Stimulated activated CD8-positive, alpha-beta memory T cell treated with anti-CD3 and anti-CD28 coated beads, Interleukin-15, amount 100 ng/mL, for 4 hours (primary cell): Measurements from ENCODE around the gene NCOR1.
"Not testable (repeated sequence)": the region's sequence is repeated elsewhere in the genome, so short reads cannot be mapped to it uniquely, and the experiment has no call there.

Source experiments
- DNase-seq, 2 donors: peaks; one replicate each; pipeline ENCODE4 v3.0.0-alpha.2; 2020; ENCODE audit warnings: low read depth in 2 of 2

Gene NCOR1

DNA sequence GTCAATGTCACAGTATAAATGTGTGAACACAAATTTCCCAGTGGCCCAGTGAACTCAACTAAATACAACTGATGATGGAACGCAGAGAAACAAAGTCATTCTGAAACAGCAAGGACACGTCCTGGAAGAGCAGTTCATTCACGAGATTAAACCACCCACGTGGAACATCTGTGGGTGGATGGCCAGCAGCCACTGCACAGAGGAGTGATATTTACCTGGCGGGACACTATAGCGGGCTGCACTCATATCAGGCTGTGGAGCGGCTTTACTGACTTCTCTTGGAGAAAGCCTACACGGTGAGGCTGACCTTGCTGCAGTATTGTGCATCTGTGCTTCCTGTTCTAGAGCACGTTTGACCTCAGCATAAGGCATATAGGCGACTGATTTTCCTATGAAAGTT is 128.4 kb downstream of the NCOR1 start:
- DNase-seq: no peak

DNA sequence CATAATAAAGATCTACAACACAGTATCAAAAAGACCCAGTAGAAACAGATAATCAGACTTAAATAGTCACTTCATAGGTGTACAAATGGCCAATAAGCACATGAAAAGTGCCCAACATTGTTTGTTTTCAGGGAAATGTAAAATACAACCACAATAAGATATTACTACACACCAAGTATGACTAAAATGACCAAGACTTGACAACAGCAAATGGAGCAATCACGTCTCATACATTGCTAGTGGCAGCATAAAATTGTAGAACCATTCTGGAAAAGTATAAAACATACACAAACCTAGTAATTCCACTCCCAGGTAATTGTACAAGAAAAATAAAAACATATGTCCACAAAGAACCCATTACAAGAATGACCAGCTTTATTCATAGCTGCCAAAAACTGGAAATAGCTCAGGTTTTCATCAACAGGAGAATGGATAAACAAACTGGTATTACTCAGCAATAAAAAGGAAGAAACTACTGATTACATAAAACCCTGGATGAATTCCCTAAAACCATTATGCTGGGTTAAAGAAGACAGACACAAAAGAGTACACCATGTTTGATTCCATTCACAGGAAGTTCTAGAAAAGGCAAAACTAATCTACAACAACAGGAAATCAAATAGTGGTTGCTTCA is 130.2 kb downstream of the NCOR1 start:
- DNase-seq: no peak

DNA sequence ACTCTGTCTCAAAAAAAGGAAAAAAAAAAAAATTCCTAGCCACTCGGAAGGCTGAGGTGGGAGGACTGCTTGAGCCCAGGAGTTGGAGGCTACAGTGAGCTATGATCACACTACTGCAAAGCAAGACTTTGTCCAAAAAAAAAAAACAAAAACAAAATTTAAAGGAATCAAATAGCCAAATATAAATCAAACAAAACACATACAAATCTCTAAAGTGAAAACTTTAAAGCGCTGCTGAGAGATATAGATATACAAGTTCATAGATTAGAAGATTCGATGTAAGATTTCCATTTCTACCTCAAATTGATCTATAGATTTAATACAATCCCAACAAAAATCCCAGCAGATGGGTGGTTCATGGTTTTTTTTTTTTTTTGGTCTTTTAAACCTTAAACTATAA is 132.1 kb downstream of the NCOR1 start:
- no peak for DNase-seq

DNA sequence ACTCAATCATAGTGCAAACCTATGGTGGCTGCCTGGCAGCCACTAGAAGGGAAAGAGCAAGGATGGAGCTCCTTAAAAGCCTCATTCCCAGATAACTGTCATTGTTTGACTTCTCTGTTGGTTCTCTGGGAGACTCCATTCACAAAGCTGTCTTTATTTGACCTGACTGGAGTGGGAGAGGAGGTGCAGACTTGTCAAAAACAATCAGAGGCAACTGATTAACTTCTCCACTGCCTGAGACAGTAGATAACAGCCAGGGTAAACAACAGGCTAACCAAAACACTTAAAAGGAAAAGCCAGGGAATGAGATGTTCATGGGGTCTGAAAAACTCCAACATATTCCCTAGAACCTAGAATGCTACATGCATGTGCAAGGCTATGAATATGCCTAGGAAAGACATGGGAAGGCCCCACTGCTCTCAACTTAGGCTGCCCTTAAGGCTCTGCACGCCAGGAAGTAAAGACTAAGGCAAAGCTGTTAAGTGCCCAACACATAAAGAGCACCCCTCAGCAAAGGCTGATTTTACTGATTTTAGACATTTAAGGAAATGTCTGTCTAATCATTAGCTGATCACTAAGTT is 133.7 kb downstream of the NCOR1 start:
- DNase-seq: no peak

DNA sequence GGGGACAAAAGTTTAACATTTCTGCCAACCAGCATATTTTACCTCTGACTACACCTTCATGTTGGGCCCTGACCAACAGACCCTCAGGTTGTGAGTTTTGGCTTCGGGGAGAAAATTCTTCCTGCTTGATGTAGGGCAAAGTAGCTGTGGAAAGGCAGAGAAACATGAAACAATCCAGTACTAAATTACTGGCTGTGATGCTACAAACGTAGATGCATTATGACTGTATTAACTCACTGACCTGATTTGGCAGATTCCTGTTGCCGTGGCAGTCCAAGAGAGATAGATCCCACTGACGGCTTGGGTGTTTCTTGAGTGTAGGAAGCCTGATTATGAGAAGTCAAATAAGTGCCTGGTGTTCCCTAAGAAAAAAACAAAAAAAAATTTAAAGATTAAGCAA is 135.0 kb downstream of the NCOR1 start:
- no peak for DNase-seq

DNA sequence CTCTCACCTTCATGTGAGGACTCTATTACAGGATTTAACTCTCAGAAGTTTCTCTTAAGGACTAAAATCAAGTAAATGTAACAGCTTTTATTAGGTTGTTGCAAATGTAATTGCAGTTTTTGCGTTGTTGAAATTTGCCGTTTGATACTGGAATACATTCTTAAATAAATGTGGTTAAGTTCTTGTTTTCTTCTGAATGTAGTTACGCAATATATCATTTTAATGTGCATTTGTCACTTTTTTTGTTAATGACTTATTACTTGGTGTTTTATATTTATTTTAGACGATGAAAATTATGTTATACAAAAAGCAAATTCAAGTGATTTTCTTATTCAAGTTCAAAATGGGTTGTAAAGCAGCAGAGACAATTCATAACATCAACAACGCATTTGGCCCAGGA is 139.4 kb downstream of the NCOR1 start:
- no peak for DNase-seq

DNA sequence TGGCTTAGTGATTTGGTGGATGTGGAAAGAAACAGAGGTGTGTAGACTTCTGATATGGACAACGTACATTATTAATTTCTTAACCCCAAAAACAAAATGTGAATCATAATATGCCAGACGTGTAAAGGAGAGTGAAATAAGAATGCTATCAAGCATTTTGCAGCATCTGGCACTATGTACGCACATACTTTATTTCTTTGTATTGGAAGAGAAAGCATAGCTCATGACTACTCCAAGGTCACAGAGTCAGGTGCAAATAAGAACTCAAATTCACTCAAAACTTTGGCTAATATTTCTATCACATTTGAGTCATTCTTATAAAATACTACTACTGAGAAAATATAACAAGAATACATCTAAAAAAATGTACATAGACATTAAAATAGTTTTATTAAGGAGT is 140.9 kb downstream of the NCOR1 start:
- no peak for DNase-seq

DNA sequence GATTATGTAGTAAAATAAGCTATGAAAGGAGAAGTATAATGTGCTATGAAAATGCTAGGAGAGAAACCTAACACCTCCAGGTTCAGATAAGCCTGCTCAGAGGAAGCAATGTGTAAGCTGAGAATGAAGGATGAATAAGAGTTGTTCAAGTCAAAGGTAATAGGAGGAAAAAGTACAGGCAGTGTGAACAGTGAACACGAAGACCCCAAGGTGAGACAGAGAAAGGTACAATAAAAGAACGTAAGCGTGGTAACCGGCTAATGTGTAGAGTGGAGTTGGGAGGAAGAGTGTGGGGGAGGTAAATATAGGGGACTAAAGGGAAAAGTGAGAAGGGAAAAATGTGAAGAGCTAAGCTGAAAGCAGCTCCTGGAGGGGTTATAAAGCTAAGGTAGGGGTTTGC is 141.5 kb downstream of the NCOR1 start:
- DNase-seq: no peak

DNA sequence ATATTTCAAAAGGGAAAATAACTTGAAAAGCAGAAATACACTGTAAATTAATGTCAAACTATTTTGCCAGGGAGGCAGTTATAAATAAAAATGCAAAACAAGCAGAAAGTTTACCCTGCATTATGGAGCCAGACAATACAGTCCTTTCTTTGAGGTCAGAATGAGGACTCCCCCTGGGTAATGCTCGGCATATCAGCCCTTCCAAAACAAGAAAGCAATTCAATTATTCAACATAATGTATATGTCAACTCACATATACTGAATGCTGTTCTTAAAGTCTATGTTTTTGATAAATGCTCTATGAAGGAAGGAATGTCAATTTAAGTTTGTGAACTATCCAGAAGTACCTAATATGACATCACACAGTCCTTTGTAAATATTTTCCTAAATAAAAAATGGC is 143.3 kb downstream of the NCOR1 start:
- no peak for DNase-seq

DNA sequence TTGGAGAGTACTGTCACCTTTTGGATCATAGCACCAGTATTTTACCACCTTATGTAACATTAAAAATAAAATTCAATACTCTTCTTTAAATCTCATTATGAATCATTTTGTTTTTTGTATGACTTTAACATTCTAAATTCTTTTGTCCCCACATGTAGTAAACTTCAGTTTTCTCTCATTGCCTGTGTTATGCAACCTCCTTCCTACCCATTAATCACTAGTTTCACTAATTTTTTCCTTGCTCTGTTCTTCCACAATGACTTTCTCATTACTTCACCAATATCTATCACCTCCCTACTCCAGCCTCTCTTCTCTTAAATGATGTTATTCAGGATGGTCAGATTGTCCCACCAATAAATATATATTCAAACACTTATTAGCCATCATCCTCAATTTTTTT is 147.0 kb downstream of the NCOR1 start:
- no peak for DNase-seq

DNA sequence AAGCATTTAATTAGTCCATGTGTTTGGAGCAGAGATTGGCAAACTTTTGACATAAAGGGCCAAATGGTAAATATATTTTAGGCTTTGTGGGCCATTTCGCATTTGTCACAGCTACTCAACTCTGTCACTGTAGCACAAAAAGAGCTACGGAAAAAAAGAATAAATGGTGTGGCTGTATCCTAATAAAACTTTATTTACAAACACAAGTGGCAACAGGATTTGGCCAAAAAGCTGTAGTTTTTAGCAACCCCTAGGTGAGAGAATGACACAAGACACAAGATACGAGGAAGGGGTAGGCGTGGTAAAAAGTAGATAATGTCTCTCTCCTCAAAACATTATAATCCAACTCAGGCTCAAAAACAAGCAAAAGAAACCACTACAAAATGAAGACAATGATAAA is 149.2 kb downstream of the NCOR1 start:
- no peak for DNase-seq

DNA sequence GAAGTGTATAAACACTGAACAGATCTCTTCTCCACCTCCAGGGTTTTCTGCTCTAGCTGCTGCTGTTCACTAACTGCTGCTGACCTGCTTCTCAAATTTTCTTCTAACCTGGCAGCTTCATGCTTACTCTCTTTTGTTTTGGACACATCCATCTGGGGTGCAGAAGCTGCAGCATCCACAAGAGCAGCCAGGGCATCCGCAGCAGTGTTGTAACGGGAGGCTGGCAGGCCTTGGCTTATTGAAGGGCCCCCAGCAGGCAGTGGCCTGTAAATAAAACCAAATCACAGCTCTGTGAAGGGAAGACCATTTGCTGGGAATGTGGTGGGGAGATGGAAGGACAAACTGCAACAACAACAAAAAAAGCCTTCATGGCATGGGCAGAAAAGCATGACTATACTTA is 153.7 kb downstream of the NCOR1 start:
- no peak for DNase-seq

DNA sequence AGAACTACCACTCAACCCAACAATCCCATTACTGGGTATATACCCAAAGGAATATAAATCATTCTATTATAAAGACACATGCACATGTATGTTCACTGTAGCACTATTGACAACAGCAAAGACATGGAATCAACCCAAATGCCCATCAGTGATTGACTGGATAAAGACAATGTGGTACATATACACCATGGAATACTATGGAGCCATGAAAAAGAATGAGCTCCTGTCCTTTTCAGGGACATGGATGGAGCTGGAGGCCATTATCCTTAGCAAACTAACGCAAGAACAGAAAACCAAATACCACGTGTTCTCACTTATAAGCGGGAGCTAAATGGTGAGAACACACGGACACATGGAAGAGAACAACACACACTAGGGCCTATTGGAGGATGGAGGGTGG is 160.2 kb downstream of the NCOR1 start:
- not testable (repeated sequence) for DNase-seq

DNA sequence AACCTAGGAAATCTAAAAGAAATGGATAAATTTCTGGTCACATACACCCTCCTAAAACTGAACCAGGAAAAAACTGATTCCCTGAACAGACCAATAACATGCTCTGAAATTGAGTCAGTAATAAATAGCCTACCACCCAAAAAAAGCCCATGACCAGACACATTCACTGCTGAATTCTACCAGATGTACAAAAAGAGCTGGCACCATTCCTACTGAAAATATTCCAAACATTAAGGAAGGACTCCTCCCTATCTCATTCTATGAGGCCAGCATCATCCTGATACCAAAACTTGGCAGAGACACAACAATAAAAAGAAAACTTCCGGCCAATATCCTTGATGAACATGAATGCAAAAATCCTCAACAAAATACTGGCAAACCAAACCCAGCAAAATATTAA is 162.8 kb downstream of the NCOR1 start:
- DNase-seq: no peak

DNA sequence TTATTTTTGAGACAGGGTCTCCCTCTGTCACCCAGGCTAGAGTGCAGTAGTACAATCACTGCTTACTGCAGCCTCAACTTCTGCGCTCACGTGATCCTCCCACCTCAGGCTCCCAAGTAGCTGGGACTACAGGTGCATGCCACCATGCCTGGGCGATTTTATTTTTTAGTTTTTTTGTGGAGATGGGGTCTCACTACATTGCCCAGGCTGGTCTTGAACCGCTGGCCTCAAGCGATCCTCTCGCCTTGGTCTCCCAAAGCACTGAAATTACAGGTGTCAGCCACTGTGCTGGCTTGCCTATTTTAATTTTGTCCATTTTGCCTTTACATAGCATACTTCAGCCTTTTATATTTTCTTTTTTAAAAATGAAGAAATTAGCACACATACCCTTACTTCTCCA is 164.5 kb downstream of the NCOR1 start:
- no peak for DNase-seq

DNA sequence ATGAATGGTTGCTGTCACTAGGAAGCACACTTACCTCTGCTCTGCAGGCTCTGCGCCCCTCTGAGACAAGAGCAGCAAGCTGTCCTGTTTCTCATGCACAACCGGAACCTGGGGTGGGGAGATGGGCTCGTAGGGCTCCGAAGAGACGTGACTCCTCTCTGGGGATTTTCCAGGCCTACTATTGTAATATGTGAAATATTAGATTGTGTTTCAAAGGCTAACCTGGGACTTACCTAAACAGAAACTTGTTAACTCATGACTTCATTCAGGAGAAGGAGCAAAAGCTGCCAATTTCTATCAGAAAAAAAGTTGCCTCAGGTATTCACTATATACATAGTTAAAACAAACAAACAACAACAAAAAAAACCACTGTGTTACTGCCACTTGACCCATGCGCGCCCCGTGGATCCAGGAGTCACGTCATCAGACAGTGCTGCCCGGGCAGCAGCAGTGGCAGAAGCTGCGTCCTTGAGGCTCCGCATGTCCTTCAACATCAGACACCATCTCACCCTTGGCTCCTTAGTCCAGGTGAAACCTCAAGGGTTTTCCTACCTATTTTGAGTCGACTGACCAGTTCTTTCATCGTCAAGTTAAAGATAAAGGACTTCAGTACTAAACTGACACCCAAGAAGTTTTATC is 166.4 kb downstream of the NCOR1 start:
- DNase-seq: no peak

DNA sequence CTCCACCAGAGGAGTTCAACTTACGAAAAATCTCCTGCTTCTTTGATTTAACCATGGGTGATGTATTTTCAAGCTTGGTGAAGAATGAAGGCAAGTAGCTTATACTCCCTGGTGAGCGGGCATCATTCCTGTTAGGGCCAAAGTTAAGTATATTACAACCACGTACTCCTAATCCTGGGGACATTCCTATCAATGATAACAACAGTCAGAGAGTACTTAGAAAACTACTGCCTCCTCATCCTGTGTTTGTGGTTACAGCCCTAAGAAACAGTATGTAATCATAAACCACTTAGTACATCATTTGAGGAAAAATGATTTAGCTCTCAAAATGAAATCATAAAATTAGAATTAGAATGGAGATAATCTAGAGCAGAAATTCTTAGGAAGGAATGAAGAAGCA is 168.4 kb downstream of the NCOR1 start:
- no peak for DNase-seq

DNA sequence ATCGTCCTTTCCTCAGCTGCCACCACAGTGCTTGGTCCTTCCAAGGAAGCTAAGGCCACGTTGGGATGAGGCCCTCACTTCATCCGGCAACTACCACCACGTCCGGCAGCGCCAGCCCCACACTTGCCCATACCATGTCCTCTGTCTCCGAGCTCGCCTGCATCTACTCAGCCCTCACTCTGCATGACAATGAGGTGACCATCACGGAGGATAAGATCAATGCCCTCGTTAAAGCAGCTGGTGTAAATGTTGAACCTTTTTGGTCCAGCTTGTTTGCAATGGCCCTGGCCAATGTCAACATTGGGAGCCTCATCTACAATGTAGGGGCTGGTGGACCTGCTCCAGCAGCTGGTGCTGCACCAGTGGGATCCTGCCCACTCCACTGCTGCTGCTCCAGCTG is 170.8 kb downstream of the NCOR1 start:
- no peak for DNase-seq

DNA sequence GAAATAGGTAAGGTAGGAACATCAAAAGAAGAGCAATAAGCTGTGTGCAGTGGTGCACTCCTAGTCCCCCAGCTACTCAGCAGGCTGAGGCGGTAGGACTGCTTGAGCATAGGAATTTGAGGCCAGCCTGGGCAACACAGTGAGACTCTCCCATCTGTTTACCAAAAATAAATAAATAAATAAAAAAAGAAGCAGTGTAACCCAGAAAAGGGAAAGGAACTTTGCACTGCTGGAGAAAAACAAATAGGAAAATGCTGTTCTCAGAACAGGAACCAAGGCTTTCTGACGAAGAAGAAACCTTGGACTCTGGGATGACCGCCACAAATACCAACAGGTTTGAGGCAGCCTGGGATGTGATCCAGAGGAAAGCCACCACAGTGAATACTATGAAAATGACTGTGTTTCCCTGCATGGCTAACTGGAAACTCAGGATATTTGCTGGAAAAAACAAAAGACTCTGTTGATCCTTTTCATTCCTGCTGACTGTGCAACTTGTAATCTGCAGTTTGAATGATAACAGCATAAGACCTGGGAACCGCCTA is 174.6 kb downstream of the NCOR1 start:
- DNase-seq: no peak

DNA sequence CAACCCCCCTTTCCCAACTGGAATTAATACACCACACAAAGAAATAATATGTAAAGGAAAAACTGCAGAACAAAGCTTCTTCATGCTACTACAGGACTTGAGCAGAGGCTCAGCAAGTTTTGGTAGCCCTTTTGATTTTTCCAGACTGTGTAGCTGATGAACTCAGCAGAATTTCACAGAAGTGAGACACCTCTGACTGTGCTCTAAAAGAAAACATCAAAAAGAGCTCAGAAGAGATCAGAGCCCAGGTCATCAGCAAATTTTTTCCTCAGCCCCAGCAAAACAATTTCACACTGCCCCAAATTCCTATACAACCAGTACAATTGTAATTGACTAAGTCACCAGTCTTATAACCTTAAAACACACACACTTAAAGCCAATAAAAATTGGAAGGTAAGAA is 177.7 kb downstream of the NCOR1 start:
- no peak for DNase-seq

DNA sequence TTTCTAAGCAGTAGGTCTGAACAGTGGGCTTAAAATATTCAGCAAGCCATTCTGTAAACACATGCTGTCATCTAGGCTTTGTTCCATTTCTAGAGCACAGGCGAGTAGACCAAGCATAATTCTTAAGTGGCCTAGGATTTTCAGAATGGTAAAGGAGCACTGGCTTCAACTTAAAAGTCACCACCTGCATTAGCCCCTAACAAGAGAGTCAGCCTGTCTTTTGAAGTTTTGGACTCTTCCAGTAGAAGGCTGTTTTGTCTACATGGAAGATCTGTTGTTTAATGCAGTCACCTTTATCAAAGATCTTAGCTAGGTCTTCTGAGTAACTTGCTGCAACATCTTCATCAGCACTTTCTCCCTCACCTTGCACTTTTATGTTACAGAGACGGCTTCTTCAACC is 179.1 kb downstream of the NCOR1 start:
- DNase-seq: no peak

DNA sequence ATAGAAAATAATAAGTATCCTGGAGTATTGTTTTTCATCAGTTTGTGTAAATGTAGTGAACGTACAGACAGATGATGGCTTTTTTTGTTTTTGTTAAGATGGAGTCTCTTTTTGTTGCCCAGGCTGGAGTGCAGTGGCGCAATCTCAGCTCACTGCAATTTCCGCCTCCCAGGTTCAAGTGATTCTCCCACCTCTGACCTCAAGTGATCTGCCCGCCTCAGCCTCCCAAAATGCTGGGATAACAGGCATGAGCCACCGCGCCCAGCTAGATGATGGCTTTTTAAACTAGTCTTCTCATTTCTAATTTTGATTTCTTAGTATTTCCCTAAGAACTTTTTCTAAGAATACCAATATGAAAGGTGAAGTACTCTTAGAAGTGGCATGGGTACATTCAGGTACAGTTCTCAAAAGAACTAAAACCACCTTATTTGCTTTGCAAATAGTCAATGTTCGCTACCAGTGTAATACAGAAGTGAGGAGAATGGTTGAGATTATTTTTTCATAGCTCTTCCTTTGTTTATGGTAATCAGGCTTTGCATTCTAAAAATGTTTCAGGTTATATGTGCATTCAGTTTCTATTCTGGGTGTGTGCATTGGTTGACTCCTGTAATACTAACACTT is 181.5 kb downstream of the NCOR1 start:
- no peak for DNase-seq
